Activated effector memory CD4-positive, alpha-beta T cell treated with anti-CD3 and anti-CD28 coated beads, Interleukin-2, amount 50 U/mL, for 16 hours (primary cell): ENCODE data around the gene IL11RA.
"Not testable (repeated sequence)": the region's sequence is repeated elsewhere in the genome, so short reads cannot be mapped to it uniquely, and the experiment has no call there.

ENCODE experiments used
- DNase-seq: peaks from one replicate; pipeline ENCODE4 v3.0.0-alpha.2; 2020

IL11RA gene

DNA sequence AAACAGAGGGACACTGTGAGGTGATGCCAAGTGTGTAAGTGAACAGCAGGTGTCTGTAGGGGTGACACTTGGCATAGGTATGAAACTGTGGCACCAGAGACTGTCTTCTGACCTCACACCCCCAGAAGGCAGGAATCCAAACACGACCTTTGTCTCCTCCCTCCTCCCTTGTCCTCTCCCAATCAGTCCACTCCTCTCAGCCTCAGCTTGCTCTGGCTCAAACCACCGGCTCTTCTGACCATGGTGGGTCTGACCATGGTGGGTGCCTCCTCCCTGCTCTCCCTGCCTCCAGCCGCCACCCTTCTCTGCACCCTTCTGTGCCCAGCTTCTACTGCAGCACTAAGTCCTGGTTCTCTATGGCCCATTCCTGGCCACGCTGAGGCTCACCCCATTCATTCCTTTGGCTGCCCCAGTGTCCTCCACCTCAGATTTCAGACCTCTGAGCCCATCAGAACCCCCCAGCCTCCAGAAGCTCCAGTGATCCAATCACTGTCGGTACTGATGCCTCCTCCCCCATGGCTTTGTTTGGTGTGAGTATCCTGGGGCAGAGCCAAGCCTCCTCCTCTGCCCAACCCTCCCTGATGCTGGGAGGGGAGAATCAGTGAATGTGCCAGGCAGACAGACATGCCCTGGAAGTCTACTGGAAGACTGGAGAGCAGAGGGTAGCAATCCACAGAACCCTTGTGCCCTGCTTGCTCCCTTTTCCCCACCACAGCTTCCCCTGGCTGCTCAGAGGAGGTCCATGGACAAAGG lies 21.4 kb upstream of the IL11RA start:
- DNase-seq = no peak

- DNase-seq = no peak
These were observed 18.8 kb upstream of the IL11RA start for GRCh38 chr9:34633166-34633565.

GRCh38 chr9:34633851-34634550 lies 18.0 kb upstream of the IL11RA start:
- peak; percentile 90 for DNase-seq

GRCh38 chr9:34634551-34635248 lies 17.3 kb upstream of the IL11RA start:
- DNase-seq = no peak

- DNase-seq = no peak
These were observed 16.4 kb upstream of the IL11RA start for GRCh38 chr9:34635556-34635955.

- no peak for DNase-seq
These were observed 15.1 kb upstream of the IL11RA start for GRCh38 chr9:34636791-34637355.

- peak; percentile 97 for DNase-seq
These were observed 14.4 kb upstream of the IL11RA start, which contains the start of gene SIGMAR1 for GRCh38 chr9:34637356-34638137. TSS of gene SIGMAR1 (minus strand) at chr9:34637787. CDS start at chr9:34637697, 90 bp downstream.

- no peak for DNase-seq
These were observed 13.9 kb upstream of the IL11RA start for GRCh38 chr9:34638138-34638445.

- not testable (repeated sequence) for DNase-seq
These were observed 12.7 kb upstream of the IL11RA start for GRCh38 chr9:34639322-34639721.

GRCh38 chr9:34642679-34643078 lies 9.3 kb upstream of the IL11RA start:
- DNase-seq = no peak

DNA sequence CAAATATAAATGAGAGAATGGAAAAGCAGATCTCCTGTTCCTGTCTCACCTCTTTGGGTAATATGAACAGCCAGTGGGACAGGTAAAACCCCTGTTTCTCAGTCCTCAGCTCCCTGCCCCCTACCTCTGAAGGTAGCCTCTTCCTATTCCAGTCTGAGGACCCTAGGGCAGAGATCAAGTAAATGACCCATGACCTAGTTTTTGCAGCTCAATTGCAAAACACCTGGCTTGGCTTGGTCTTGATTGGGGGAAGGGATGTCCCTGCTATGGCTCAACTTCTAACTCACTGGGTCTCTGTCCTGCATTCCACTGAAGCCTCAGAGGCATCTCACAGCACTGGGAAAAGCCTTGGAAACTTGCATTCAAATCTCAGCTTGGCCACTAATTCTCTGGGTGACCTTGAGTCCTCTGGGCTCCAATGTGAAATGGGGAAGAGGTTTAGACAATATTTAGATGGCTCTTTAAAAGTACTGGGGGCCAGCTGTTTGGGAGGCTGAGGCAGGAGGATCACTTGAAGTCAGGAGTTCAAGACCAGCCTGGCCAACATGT lies 7.1 kb upstream of the IL11RA start:
- no peak for DNase-seq

GRCh38 chr9:34646211-34647083 lies 5.5 kb upstream of the IL11RA start, which contains the start of gene GALT:
TSS of gene GALT (plus strand) at chr9:34646675. CDS start at chr9:34646705, 30 bp downstream.
- peak; percentile 99 for DNase-seq

GRCh38 chr9:34647084-34647403 lies 4.9 kb upstream of the IL11RA start:
- no peak for DNase-seq

GRCh38 chr9:34647651-34648050 lies 4.3 kb upstream of the IL11RA start:
- DNase-seq = peak; percentile 66

DNA sequence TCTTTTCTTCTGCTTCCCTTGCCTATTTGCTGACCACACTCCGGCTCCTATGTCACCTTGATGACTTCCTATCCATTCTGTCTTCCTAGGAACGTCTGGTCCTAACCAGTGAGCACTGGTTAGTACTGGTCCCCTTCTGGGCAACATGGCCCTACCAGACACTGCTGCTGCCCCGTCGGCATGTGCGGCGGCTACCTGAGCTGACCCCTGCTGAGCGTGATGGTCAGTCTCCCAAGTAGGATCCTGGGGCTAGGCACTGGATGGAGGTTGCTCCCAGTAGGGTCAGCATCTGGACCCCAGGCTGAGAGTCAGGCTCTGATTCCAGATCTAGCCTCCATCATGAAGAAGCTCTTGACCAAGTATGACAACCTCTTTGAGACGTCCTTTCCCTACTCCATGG lies 3.3 kb upstream of the IL11RA start:
- DNase-seq = no peak

GRCh38 chr9:34650816-34651215 lies 1.2 kb upstream of the IL11RA start:
- no peak for DNase-seq

DNA sequence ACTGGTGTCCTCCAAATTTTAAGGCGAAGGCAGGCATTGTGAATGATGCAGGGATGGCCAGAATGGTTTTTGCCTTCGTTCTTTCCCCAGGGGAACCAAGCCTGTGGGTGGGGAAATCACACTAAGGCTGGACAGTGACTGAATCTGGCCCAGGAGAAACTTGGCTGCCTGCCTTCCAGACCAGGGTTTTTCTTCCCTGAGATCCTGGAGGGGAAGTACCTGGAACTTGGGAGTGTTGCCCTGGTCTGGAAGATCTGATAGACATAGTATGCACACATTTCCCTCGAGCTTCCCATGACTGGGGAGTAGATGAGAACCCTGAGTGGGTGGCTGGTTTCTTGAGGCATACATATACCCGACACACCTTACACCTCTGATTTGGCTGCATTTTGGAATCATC lies 664 bp upstream of the IL11RA start:
- no peak for DNase-seq

- DNase-seq = no peak
These were observed 616 bp downstream of the IL11RA start for GRCh38 chr9:34652602-34653000.

- no peak for DNase-seq
These were observed 1.4 kb downstream of the IL11RA start for GRCh38 chr9:34653151-34654072.

GRCh38 chr9:34654323-34655051 lies 2.5 kb downstream of the IL11RA start:
- DNase-seq = no peak
